ENCODE data around the gene ANXA1.

GRCh38 chr9:73215249-73215648 is 63.6 kb downstream of the ANXA1 start:
- TF ChIP-seq CTCF (IDR thresholded peaks at IDR 0.05): no peak
- TF ChIP-seq POLR2A (IDR thresholded peaks at IDR 0.05): no peak

Measured in body of pancreas (tissue), 4 donors.